Measurements from ENCODE around the gene TNFSF11.

GRCh38 chr13:42591602-42592001 is 17.6 kb downstream of the TNFSF11 start:
- no peak for TF ChIP-seq CTCF (IDR thresholded peaks at IDR 0.05; ENCODE audit: low read depth, low read length, missing input control)
- no peak for TF ChIP-seq EGR1 (IDR thresholded peaks at IDR 0.05; ENCODE audit: low read depth in 2 of 2)
- no peak for TF ChIP-seq GABPA (IDR thresholded peaks at IDR 0.05 in 1 of 2, conservative IDR thresholded peaks at IDR 0.05 in 1 of 2)
